ENCODE measurements around the gene RBM20. TPM values are rescaled to one million over a fixed set of nuclear protein-coding genes. Genes with fewer than 3 reads are reported as not detected.

Gene RBM20
- total and polyA plus RNA-seq, 10 of the 15 experiments (the other 5 are each of a cell fraction or from before 2014, with no cell fraction given), result 0.04 to 0.26 (median 0.15) TPM

DNA sequence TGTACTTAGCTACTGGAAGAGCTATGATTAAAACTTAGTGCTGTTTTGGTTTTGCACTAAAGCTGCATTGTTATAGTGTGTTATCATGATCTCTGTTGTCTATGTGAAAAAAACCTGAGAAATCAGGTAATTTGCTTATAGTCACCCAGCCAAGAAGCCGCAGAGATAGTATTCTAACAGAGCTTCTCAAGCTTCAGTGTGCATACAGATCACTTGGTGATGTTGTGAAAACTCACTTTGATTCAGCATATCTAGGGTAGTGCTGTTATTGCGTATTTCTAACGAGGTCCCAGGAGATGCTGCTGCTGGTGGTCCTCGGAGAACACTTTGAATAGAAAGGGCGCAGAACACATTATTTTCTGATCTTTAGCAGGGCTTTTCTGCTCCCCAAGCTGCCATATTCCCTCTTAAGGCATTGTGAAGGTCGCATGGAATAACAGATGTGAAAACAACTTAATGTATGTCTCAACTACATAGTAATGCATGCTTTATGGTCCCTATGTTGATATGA lies 159.2 kb downstream of the RBM20 start (continued):
- TF ChIP-seq, protein P1, sequence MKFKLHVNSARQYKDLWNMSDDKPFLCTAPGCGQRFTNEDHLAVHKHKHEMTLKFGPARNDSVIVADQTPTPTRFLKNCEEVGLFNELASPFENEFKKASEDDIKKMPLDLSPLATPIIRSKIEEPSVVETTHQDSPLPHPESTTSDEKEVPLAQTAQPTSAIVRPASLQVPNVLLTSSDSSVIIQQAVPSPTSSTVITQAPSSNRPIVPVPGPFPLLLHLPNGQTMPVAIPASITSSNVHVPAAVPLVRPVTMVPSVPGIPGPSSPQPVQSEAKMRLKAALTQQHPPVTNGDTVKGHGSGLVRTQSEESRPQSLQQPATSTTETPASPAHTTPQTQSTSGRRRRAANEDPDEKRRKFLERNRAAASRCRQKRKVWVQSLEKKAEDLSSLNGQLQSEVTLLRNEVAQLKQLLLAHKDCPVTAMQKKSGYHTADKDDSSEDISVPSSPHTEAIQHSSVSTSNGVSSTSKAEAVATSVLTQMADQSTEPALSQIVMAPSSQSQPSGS (IDR thresholded peaks at IDR 0.05; ENCODE audit: low read length), result peak; percentile 2; the same call in 1 of the 2 replicates
- TF ChIP-seq, protein P2, sequence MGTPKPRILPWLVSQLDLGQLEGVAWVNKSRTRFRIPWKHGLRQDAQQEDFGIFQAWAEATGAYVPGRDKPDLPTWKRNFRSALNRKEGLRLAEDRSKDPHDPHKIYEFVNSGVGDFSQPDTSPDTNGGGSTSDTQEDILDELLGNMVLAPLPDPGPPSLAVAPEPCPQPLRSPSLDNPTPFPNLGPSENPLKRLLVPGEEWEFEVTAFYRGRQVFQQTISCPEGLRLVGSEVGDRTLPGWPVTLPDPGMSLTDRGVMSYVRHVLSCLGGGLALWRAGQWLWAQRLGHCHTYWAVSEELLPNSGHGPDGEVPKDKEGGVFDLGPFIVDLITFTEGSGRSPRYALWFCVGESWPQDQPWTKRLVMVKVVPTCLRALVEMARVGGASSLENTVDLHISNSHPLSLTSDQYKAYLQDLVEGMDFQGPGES (IDR thresholded peaks at IDR 0.05), result no peak
- no peak for TF ChIP-seq RELA (IDR thresholded peaks at IDR 0.05; ENCODE audit: borderline replicate concordance, partially characterized antibody)
- TF ChIP-seq SPI1 (IDR thresholded peaks at IDR 0.05; ENCODE audit: borderline replicate concordance, insufficient read depth, low read depth, low read length), result no peak
- TF ChIP-seq IKZF1 (conservative IDR thresholded peaks at IDR 0.05), result no peak; the same call in 1 of the 2 replicates
- TF ChIP-seq CBX3 (IDR thresholded peaks at IDR 0.05; ENCODE audit: borderline replicate concordance, low read depth), result no peak
- peak; percentile 67; the same call in 1 of the 2 replicates for TF ChIP-seq PAX5 (IDR thresholded peaks at IDR 0.05; ENCODE audit: borderline replicate concordance, low read depth, low read length)
- no peak for TF ChIP-seq KLF5 (IDR thresholded peaks at IDR 0.05; ENCODE audit: partially characterized antibody)
- no peak for TF ChIP-seq FOXK2 (IDR thresholded peaks at IDR 0.05)
- TF ChIP-seq IRF4 (IDR thresholded peaks at IDR 0.05; ENCODE audit: low read depth, low read length), result no peak
- no peak for TF ChIP-seq TBL1XR1 (IDR thresholded peaks at IDR 0.05; ENCODE audit: low read depth, low read length)
- no peak for TF ChIP-seq MLLT1 (IDR thresholded peaks at IDR 0.05)
- no peak for TF ChIP-seq ZNF207 (IDR thresholded peaks at IDR 0.05; ENCODE audit: borderline replicate concordance)
- no peak for TF ChIP-seq PAX8 (IDR thresholded peaks at IDR 0.05)
- TF ChIP-seq EED (IDR thresholded peaks at IDR 0.05; ENCODE audit: low read depth), result no peak
- TF ChIP-seq CREB1 (IDR thresholded peaks at IDR 0.05; ENCODE audit: low read depth), result 0 out of 2 replicates have a peak, but pooled peaks have one; percentile 41
- TF ChIP-seq NFYA (IDR thresholded peaks at IDR 0.05; ENCODE audit: borderline replicate concordance, low read depth, low read length), result no peak
- TF ChIP-seq RUNX3 (IDR thresholded peaks at IDR 0.05; ENCODE audit: low read length), result peak; percentile 84
- TF ChIP-seq, protein P3, sequence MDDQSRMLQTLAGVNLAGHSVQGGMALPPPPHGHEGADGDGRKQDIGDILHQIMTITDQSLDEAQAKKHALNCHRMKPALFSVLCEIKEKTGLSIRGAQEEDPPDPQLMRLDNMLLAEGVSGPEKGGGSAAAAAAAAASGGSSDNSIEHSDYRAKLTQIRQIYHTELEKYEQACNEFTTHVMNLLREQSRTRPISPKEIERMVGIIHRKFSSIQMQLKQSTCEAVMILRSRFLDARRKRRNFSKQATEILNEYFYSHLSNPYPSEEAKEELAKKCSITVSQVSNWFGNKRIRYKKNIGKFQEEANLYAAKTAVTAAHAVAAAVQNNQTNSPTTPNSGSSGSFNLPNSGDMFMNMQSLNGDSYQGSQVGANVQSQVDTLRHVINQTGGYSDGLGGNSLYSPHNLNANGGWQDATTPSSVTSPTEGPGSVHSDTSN (IDR thresholded peaks at IDR 0.05; ENCODE audit: insufficient replicate concordance, low read depth, low read length), result no peak

Measured in GM12878 (cell line).